Keratinocyte (primary cell): ENCODE measurements around the gene AGER. TPM values are rescaled to one million over a fixed set of nuclear protein-coding genes. Genes with fewer than 3 reads are reported as not detected.

Source experiments
- DNase-seq: peaks from one replicate; pipeline ENCODE4 v3.0.0-alpha.2; 2011; ENCODE audit warnings: low read depth, missing footprints, low spot score
- FAIRE-seq: peaks from 2 replicates; lab custom pipeline; 2011; peaks lifted over from hg19 to GRCh38; lab: Jason Lieb, UNC
- H2AFZ ChIP-seq: 2 replicates; pipeline ENCODE4 v1.6.0; 2012; ENCODE audit warnings: low read length, control low read depth, inconsistent platforms; ENCODE audit not compliant: control insufficient read depth
- H3K27ac ChIP-seq: 2 replicates; pipeline ENCODE4 v1.5.1; 2011; ENCODE audit warnings: low read length; ENCODE audit not compliant: control insufficient read depth, insufficient read depth
- H3K27me3 ChIP-seq: 3 replicates; pipeline ENCODE4 v1.6.0; 2011; ENCODE audit warnings: low read length; ENCODE audit not compliant: control insufficient read depth, insufficient read depth; ENCODE audit errors: extremely low read depth
- H3K36me3 ChIP-seq, 2 experiments: 2 replicates in 1 of 2; 3 replicates in 1 of 2; pipeline ENCODE4 v1.5.1; 2011; ENCODE audit warnings: low read length in 2 of 2, mild to moderate bottlenecking in 1 of 2; ENCODE audit not compliant: control insufficient read depth in 2 of 2, insufficient read depth in 2 of 2; ENCODE audit errors: extremely low read depth in 1 of 2
- H3K4me1 ChIP-seq: 3 replicates; pipeline ENCODE4 v1.5.1; 2011; ENCODE audit warnings: low read length; ENCODE audit not compliant: control insufficient read depth, insufficient read depth; ENCODE audit errors: extremely low read depth
- H3K4me2 ChIP-seq: 3 replicates; pipeline ENCODE4 v1.6.0; 2011; ENCODE audit warnings: low read depth, low read length; ENCODE audit not compliant: control insufficient read depth, insufficient read depth; ENCODE audit errors: extremely low read depth
- H3K4me3 ChIP-seq, 3 experiments: fragments of 200-600 bp in 1 of 3; sonication (generic) in 1 of 3; 2 replicates in 2 of 3; 3 replicates in 1 of 3; pipeline ENCODE4 v1.5.1; 2011 to 2016; ENCODE audit warnings: low read length in 3 of 3, mild to moderate bottlenecking in 3 of 3, control low read depth in 2 of 3, inconsistent platforms in 1 of 3, low read depth in 1 of 3, mixed read lengths in 1 of 3, mixed run types in 1 of 3, moderate library complexity in 1 of 3; ENCODE audit not compliant: control insufficient read depth in 2 of 3, insufficient read depth in 2 of 3; ENCODE audit errors: extremely low read depth in 1 of 3
- H3K79me2 ChIP-seq: 2 replicates; pipeline ENCODE4 v1.6.0; 2012; ENCODE audit warnings: low read length; ENCODE audit not compliant: control insufficient read depth, insufficient read depth
- H3K9ac ChIP-seq: 3 replicates; pipeline ENCODE4 v1.6.0; 2011; ENCODE audit warnings: low read length; ENCODE audit not compliant: control insufficient read depth, insufficient read depth; ENCODE audit errors: extremely low read depth
- H3K9me1 ChIP-seq: 3 replicates; pipeline ENCODE4 v1.6.0; 2011; ENCODE audit warnings: low read length; ENCODE audit not compliant: control insufficient read depth, insufficient read depth; ENCODE audit errors: extremely low read depth
- H3K9me3 ChIP-seq: 2 replicates; pipeline ENCODE4 v1.5.1; 2012; ENCODE audit warnings: low read depth, low read length; ENCODE audit not compliant: control insufficient read depth
- H4K20me1 ChIP-seq: 3 replicates; pipeline ENCODE4 v1.6.0; 2011; ENCODE audit warnings: low read length; ENCODE audit not compliant: control insufficient read depth, insufficient read depth; ENCODE audit errors: extremely low read depth
- CTCF ChIP-seq, 3 experiments: IDR thresholded peaks in 1 of 3; conservative IDR thresholded peaks in 1 of 3; optimal IDR thresholded peaks in 1 of 3; 2 replicates in 2 of 3; 3 replicates in 1 of 3; pipeline versions ENCODE3 to v1.5.1; 2011; ENCODE audit warnings: low read length in 3 of 3, mild to moderate bottlenecking in 3 of 3, moderate library complexity in 2 of 3, control low read depth in 1 of 3, inconsistent platforms in 1 of 3; ENCODE audit not compliant: insufficient read depth in 2 of 3; ENCODE audit errors: extremely low read depth in 1 of 3
- EZH2 ChIP-seq: IDR thresholded peaks from one replicate; pipeline ENCODE4 v1.6.1; 2012; ENCODE audit warnings: inconsistent platforms, mild to moderate bottlenecking, low read length, moderate library complexity
- dilution Hi-C: fragments of 300-500 bp; cut with MboI; formaldehyde crosslinking; loops from one replicate; pipeline ENCODE4 v1.7.0; 2020; ENCODE audit warnings: low sequenced_read_pairs; ENCODE audit not compliant: extremely low pct_ligation_motif_present
- polyA plus RNA-seq, 5 experiments: library from polyadenylated mRNA; depleted of rRNA in 3 of 5; stranded (reverse) in 3 of 5; stranded (forward) in 1 of 5; unstranded in 1 of 5; fragments of >200 nt; gene quantifications; 1 replicate in 1 of 5; 2 replicates in 3 of 5; 3 replicates in 1 of 5; pipeline versions ENCODE4 v1.2.1 to v1.2.3, GENCODE V29; 2011 to 2012; ENCODE audit warnings: missing spikeins in 2 of 5, low read depth in 1 of 5, low replicate concordance in 1 of 5

AGER gene
- polyA plus RNA-seq, 1 donor (not counting 4 experiments of a cell fraction or from before 2014, with no cell fraction given), result 2.4 TPM

DNA sequence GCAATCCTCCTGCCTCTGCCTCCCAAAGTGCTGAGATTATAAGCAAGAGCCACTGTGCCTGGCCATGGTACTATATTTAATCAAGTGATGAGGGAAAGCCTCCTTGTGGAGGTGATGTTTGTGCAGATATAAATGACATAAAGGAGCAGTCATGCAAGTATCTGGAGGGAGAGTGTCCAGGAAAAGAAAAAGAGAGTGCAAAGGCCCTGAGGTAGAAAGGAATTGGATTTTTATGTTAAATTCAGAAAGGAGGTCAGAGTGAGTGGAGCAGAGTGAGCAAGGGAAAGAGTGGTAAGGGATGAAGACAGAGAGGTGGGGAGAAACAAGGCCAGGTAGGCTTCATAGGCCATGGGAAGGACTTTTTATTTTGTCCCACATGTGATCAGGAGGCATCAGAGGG, 46.6 kb downstream of the AGER start:
- Histone ChIP-seq H3K27ac (no peak overlapping the region), H3K9me1 (no peaks in the 10 kb centered on the region), H3K9ac (no peak overlapping the region), H3K9me3 (no peaks in the 10 kb centered on the region), H3K4me3 (no peak overlapping the region), H3K4me1 (no peaks in the 10 kb centered on the region), H3K36me3 (no peaks in the 10 kb centered on the region), H4K20me1 (no peaks in the 10 kb centered on the region), H3K4me2 (no peak overlapping the region), H3K27me3 (no peaks in the 10 kb centered on the region), H3K79me2 (no peaks in the 10 kb centered on the region), H2AFZ (no peak overlapping the region)
- DNase-seq (no peak), FAIRE-seq (no peak)
- dilution Hi-C loops, result no loop called here
- TF ChIP-seq EZH2 (no peak), CTCF (optimal IDR thresholded peaks at IDR 0.05 in 1 of 3, IDR thresholded peaks at IDR 0.05 in 1 of 3, conservative IDR thresholded peaks at IDR 0.05 in 1 of 3; ENCODE audit: extremely low read depth in 1 of 3, insufficient read depth in 2 of 3, low read length in 3 of 3) (no peak)

GRCh38 chr6:32133786-32134185, 50.3 kb downstream of the AGER start:
- Histone ChIP-seq H3K36me3 (no peaks in the 10 kb centered on the region), H2AFZ (no peak overlapping the region), H3K79me2 (peaks cover 4% of the 10 kb centered on the region), H4K20me1 (no peaks in the 10 kb centered on the region), H3K9me3 (no peaks in the 10 kb centered on the region), H3K27ac (no peak overlapping the region), H3K4me2 (no peak overlapping the region), H3K4me1 (peaks cover 9% of the 10 kb centered on the region), H3K27me3 (no peaks in the 10 kb centered on the region), H3K9me1 (no peaks in the 10 kb centered on the region), H3K9ac (no peak overlapping the region), H3K4me3 (no peak overlapping the region)
- DNase-seq (no peak), FAIRE-seq (no peak)
- no peak for TF ChIP-seq EZH2
- dilution Hi-C loops, result no loop called here

- FAIRE-seq (no peak), DNase-seq (no peak)
- no peaks in the 10 kb centered on the region for H3K9me1 ChIP-seq
- peaks cover 18% of the 10 kb centered on the region for H3K4me1 ChIP-seq
- H2AFZ ChIP-seq, result no peak overlapping the region
- H3K4me3 ChIP-seq, result no peak overlapping the region
- dilution Hi-C loops, result no loop called here
- H3K27ac ChIP-seq, result no peak overlapping the region
- no peaks in the 10 kb centered on the region for H3K36me3 ChIP-seq
- no peaks in the 10 kb centered on the region for H3K27me3 ChIP-seq
- TF ChIP-seq CTCF (optimal IDR thresholded peaks at IDR 0.05 in 1 of 3, IDR thresholded peaks at IDR 0.05 in 1 of 3, conservative IDR thresholded peaks at IDR 0.05 in 1 of 3; ENCODE audit: extremely low read depth in 1 of 3, insufficient read depth in 2 of 3, low read length in 3 of 3), result no peak
- TF ChIP-seq EZH2, result no peak
- no peak overlapping the region for H3K9ac ChIP-seq
- H4K20me1 ChIP-seq, result no peaks in the 10 kb centered on the region
- peaks cover 14% of the 10 kb centered on the region for H3K79me2 ChIP-seq
- H3K9me3 ChIP-seq, result no peaks in the 10 kb centered on the region
- no peak overlapping the region for H3K4me2 ChIP-seq
These were observed 51.9 kb downstream of the AGER start for GRCh38 chr6:32132110-32132509.
